Measurements from ENCODE around the gene IRF7.

DNA sequence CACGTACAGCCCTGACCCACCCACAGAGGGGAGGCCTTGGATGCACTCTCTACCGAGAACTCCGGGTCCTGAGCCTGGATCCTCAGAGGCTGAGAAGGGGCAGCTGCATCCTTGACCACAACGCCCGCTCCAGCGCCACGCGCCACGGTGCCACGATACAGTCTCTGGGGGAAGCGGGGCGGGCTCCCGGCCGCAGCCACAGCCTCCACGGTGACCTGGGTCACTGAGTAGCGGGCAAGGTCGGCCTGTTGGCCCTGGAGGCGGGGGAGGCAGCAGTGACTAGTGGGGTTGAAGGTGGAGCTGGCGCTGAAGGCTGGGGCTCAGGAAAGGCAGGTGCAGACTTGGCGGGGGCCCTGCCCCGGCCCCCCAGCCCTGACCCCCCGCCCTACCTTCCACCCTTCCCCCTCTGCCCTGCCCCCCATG is 3.9 kb upstream of the IRF7 start:
- TF ChIP-seq, protein P1, sequence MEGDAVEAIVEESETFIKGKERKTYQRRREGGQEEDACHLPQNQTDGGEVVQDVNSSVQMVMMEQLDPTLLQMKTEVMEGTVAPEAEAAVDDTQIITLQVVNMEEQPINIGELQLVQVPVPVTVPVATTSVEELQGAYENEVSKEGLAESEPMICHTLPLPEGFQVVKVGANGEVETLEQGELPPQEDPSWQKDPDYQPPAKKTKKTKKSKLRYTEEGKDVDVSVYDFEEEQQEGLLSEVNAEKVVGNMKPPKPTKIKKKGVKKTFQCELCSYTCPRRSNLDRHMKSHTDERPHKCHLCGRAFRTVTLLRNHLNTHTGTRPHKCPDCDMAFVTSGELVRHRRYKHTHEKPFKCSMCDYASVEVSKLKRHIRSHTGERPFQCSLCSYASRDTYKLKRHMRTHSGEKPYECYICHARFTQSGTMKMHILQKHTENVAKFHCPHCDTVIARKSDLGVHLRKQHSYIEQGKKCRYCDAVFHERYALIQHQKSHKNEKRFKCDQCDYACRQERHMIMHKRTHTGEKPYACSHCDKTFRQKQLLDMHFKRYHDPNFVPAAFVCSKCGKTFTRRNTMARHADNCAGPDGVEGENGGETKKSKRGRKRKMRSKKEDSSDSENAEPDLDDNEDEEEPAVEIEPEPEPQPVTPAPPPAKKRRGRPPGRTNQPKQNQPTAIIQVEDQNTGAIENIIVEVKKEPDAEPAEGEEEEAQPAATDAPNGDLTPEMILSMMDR (IDR thresholded peaks at IDR 0.05): no peak
- no peak for TF ChIP-seq POLR2AphosphoS5 (IDR thresholded peaks at IDR 0.05)

Measured in breast epithelium (tissue), 3 donors.